Ectodermal cell (in vitro differentiated cells): ENCODE measurements around the gene WWOX.

Source experiments
- H3K27ac ChIP-seq: 2 replicates; pipeline ENCODE4 v1.7.0; 2013; ENCODE audit warnings: mild to moderate bottlenecking, low read depth, low read length; ENCODE audit not compliant: insufficient read depth, poor library complexity, severe bottlenecking
- H3K27me3 ChIP-seq: 2 replicates; pipeline ENCODE4 v1.7.0; 2013; ENCODE audit warnings: mild to moderate bottlenecking, low read length; ENCODE audit not compliant: insufficient read depth, control insufficient read depth, poor library complexity, severe bottlenecking
- H3K36me3 ChIP-seq: one replicate; pipeline ENCODE4 v1.7.0; 2013; ENCODE audit warnings: low read length; ENCODE audit not compliant: control insufficient read depth, insufficient read depth
- H3K4me1 ChIP-seq: one replicate; pipeline ENCODE4 v1.7.0; 2013; ENCODE audit warnings: low read length; ENCODE audit not compliant: control insufficient read depth, insufficient read depth
- H3K4me3 ChIP-seq: 2 replicates; pipeline ENCODE4 v1.7.0; 2013; ENCODE audit warnings: low read depth, low read length, control low read depth; ENCODE audit not compliant: insufficient read depth
- H3K9me3 ChIP-seq: 2 replicates; pipeline ENCODE4 v1.7.0; 2013; ENCODE audit warnings: mild to moderate bottlenecking, low read length, moderate library complexity; ENCODE audit not compliant: control insufficient read depth
- WGBS, 2 experiments: methylation state at CpG; one replicate each; pipeline ENCODE4 v1.1.7; 2013; ENCODE audit warnings: missing lambda C conversion rate in 2 of 2; 5-methylcytosine and 5-hydroxymethylcytosine counted together

Gene WWOX

DNA sequence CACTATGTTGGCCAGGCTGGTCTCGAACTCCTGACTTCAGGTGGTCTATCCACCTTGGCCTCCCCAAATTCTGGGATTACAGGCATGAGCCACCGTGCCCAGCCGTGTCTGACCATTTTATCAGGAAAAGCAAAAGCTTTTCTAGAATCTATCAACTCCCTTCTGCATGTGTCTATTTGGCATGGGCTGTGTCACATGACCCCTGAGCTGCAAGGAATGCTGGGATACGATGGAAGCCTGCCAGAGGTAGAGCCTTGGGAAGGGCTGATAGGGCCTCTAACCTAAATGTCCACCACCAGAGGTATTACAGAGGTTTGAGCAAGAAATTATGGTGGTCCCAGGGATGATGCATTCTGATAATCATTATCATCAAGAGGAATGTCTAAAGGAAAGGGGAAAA lies 616.2 kb downstream of the WWOX start:
- no peak overlapping the region for H3K4me3 ChIP-seq
- no peaks in the 10 kb centered on the region for H3K27me3 ChIP-seq
- H3K27ac ChIP-seq, result no peak overlapping the region
- WGBS, 2 experiments, result 93 to 96% methylated on average over 4 of the region's 4 CpGs
- peaks cover 5% of the 10 kb centered on the region for H3K4me1 ChIP-seq
- no peaks in the 10 kb centered on the region for H3K36me3 ChIP-seq
- no peaks in the 10 kb centered on the region for H3K9me3 ChIP-seq

DNA sequence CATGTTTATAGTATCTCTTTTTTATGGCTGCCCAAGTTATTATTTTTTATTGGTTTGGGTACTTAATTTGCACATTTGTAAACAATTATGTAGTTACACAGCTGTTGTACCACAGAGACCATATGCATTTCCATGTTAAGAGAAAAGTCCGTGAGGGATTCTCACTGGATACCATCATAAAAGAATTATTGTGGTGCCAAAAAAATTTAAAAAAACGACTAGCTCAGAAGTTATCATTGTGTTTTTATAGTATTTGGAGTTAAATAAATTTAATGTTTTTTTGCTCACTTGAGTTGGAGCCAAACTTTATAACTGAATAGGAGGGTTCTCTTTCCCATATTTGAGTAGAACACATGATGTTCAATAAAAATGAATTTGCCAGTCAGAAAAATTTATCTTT lies 618.7 kb downstream of the WWOX start:
- H3K27me3 ChIP-seq, result no peaks in the 10 kb centered on the region
- peaks cover 5% of the 10 kb centered on the region for H3K4me1 ChIP-seq
- H3K36me3 ChIP-seq, result no peaks in the 10 kb centered on the region
- no peak overlapping the region for H3K27ac ChIP-seq
- 92 to 97% methylated on average over 2 of the region's 2 CpGs for WGBS, 2 experiments
- no peak overlapping the region for H3K4me3 ChIP-seq
- no peaks in the 10 kb centered on the region for H3K9me3 ChIP-seq

DNA sequence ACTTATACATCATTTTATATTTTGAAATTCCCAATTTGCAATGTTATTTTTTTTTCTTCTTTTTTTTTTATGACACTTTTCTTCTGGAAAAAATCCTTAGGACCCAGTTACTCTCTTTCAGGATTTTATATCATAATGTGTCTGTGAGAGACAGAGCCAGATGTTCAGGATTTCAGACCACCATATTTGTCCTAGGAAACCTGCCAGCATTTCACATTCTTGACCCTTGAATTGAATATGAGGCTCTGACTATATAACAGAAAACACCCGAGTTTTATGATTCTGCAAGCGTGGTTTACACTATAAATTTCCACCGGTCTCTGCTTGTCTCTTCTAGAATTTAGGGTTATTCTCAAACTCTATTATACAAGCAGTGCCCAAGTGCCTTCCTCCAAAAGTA lies 621.0 kb downstream of the WWOX start:
- Histone ChIP-seq H3K27me3 (no peaks in the 10 kb centered on the region), H3K4me3 (no peak overlapping the region), H3K27ac (no peak overlapping the region), H3K9me3 (no peaks in the 10 kb centered on the region), H3K36me3 (no peaks in the 10 kb centered on the region), H3K4me1 (peaks cover 5% of the 10 kb centered on the region)
- WGBS, 2 experiments, result 92 to 100% methylated on average over 3 of the region's 3 CpGs

DNA sequence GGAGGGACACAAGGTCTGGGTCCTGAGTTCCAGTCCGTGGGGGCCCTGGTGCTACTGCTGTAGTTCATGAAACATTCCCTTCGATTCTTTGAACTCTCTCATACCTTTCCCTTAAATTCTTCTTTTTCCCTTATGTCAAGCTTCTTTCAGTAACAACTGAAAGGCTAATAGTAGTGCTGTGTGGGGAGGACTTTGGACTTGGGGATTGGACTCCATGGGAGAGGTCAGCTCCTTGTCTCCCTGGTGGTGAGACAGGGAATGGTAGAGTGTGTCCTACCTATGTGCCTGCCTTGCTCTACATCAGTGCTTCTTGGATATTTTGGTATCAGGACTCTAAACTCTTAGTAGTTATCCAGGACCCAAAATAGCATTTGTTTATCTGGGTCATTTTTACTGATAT lies 628.1 kb downstream of the WWOX start:
- Histone ChIP-seq H3K4me1 (no peaks in the 10 kb centered on the region), H3K27me3 (no peaks in the 10 kb centered on the region), H3K9me3 (no peaks in the 10 kb centered on the region), H3K36me3 (no peaks in the 10 kb centered on the region), H3K4me3 (no peak overlapping the region), H3K27ac (no peak overlapping the region)
- WGBS, 2 experiments, result 93 to 100% methylated on average over 2 of the region's 2 CpGs

DNA sequence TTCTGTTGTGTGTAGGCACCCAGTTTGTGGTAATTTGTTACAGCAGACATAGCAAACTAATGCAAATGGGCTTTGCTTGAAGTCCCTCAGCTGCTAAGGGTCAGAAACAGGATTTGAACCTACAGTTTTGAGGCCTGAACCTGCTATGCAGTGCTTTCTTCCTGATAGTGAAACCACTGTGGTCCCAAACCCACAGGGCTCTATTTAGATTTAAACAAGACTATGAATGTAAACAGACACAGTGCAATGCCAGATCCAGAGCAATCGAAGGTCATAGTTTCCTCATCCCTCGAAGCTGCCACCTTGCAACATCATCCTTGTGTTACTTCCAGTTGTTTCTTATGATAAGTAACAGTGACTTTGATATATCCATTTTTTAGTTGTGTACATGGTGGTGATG lies 630.2 kb downstream of the WWOX start:
- H3K36me3 ChIP-seq, result no peaks in the 10 kb centered on the region
- H3K27me3 ChIP-seq, result no peaks in the 10 kb centered on the region
- WGBS, 2 experiments, result 97 to 98% methylated on average over 2 of the region's 2 CpGs
- no peaks in the 10 kb centered on the region for H3K9me3 ChIP-seq
- no peaks in the 10 kb centered on the region for H3K4me1 ChIP-seq
- H3K27ac ChIP-seq, result no peak overlapping the region
- no peak overlapping the region for H3K4me3 ChIP-seq

DNA sequence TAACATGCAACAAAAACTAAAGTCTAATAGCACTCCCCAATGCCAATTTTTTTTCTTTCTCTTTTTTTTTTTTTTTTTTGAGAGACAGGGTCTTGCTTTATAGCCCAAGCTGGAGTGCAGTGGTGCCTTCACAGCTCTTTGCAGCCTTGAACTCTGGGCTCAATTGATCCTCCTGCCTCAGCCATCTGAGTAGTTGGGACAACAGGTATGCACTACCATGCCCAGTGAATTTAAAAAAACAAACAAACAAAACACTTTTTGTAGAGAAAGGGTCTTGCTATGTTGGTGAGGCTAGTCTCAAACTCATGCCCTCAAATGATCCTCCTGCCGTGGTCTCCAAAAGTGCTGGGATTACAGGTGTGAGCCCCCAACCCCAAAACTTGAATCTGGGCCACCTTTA lies 632.3 kb downstream of the WWOX start:
- H3K4me3 ChIP-seq, result no peak overlapping the region
- 96 to 100% methylated on average over 1 of the region's 1 CpG for WGBS, 2 experiments
- H3K27me3 ChIP-seq, result no peaks in the 10 kb centered on the region
- no peaks in the 10 kb centered on the region for H3K9me3 ChIP-seq
- no peak overlapping the region for H3K27ac ChIP-seq
- no peaks in the 10 kb centered on the region for H3K4me1 ChIP-seq
- no peaks in the 10 kb centered on the region for H3K36me3 ChIP-seq

DNA sequence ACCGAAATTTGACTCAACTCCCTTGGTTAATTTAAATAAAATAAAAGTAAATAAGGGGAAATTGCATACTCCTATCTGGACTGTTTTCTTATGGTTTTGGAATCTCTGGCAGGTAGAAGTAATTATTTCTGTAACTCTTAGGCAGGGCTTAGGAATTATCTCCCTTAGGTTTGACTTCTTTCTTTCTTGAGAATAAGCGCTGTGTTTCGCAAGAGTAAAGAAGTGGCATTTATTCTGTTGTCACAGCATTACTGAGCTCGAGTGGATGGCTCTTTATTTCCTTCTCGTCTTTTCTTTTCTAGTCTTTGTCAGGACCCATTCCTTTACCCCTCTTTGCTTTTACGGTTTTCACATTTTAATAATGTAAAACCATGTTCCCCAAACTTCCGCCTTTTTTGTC lies 633.2 kb downstream of the WWOX start:
- no peak overlapping the region for H3K4me3 ChIP-seq
- no peaks in the 10 kb centered on the region for H3K4me1 ChIP-seq
- no peaks in the 10 kb centered on the region for H3K9me3 ChIP-seq
- 89 to 90% methylated on average over 6 of the region's 7 CpGs for WGBS, 2 experiments
- no peaks in the 10 kb centered on the region for H3K27me3 ChIP-seq
- H3K27ac ChIP-seq, result no peak overlapping the region
- no peaks in the 10 kb centered on the region for H3K36me3 ChIP-seq

DNA sequence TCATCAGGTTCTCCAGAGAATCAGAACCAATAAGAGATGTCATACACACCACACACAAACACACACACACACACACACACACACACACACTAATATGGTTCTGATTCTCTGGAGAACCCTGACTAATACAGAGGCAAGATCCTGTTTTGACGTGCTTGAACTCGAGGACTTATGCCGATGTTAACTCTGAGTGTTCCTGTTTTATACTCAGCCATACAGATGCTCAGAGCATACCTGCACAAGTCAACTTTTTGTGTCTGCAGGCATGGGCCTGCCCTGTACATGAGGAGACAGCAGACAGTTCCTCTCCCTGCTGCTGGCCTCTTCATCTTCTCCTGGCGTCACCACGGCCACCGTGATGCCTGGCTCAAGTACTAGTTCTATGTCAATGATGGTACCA lies 635.9 kb downstream of the WWOX start:
- Histone ChIP-seq H3K36me3 (no peaks in the 10 kb centered on the region), H3K4me3 (no peak overlapping the region), H3K27me3 (no peaks in the 10 kb centered on the region), H3K4me1 (no peaks in the 10 kb centered on the region), H3K27ac (no peak overlapping the region), H3K9me3 (no peaks in the 10 kb centered on the region)
- 94 to 97% methylated on average over 6 of the region's 6 CpGs for WGBS, 2 experiments

DNA sequence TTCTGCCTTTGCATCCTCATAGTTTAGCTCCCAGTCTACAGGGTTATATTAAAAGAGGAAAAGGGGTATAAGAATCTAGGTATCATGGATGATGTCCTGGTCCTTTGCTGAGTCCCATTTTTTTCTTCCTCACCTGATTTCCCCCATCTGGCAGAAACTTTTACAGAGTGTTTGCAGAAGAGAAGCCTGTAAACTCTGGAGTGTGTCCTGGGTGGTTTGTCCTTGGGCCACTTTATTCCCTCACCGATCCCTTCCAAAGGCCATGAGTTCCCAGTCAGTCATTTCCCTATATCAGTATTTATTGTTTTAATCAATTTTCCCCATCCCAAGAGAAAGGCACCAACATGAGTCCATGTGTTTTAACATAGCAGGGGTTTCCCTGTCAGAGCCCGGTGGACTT lies 638.2 kb downstream of the WWOX start:
- Histone ChIP-seq H3K4me1 (no peaks in the 10 kb centered on the region), H3K36me3 (no peaks in the 10 kb centered on the region), H3K9me3 (no peaks in the 10 kb centered on the region), H3K4me3 (no peak overlapping the region), H3K27me3 (no peaks in the 10 kb centered on the region), H3K27ac (no peak overlapping the region)
- 97 to 98% methylated on average over 2 of the region's 2 CpGs for whole genome bisulfite sequencing, 2 experiments

DNA sequence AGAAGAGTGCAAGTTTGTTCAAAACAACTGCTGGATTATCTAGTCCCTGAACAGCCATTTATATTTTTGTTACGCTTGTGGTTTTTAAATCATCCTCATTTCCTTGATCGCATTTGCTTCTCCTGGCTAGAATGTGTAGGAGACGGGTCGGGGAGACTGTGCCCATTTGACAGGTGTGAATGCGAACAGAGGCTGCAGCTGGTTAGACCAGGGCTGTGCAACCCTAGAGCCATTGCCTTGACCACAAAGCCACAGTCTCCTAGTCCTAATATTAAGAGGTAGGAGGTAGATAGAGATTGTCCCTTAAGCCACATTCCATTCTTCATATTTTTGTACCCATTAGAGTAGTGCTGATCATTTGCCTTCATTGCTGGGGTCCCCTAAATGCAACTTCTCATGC lies 639.1 kb downstream of the WWOX start:
- 98 to 99% methylated on average over 5 of the region's 5 CpGs for WGBS, 2 experiments
- no peaks in the 10 kb centered on the region for H3K4me1 ChIP-seq
- no peak overlapping the region for H3K4me3 ChIP-seq
- H3K36me3 ChIP-seq, result no peaks in the 10 kb centered on the region
- H3K9me3 ChIP-seq, result no peaks in the 10 kb centered on the region
- no peaks in the 10 kb centered on the region for H3K27me3 ChIP-seq
- H3K27ac ChIP-seq, result no peak overlapping the region

DNA sequence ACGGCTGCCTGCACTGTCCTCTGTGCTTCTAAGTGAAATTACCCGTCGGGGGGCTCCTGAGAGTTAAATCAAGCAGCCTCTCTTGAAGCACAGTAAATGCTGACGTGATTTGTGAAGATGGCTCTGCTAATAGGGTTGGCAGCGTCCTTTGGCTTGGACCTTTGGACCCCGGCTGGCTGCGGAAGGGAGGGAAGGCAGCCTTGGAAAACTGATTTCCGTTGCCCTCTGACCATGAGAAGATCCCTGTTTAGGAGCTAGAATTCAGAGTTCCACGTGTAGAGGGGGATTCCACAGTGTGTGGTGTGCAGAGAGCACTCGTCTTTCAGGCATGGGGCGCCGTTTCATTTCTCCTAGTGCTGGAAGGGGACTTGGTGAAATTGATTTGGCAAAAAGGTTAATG lies 640.8 kb downstream of the WWOX start:
- 93 to 94% methylated on average over 12 of the region's 12 CpGs for WGBS, 2 experiments
- Histone ChIP-seq H3K9me3 (no peaks in the 10 kb centered on the region), H3K27ac (no peak overlapping the region), H3K4me3 (no peak overlapping the region), H3K27me3 (no peaks in the 10 kb centered on the region), H3K4me1 (no peaks in the 10 kb centered on the region), H3K36me3 (no peaks in the 10 kb centered on the region)
